ENCODE data around the gene TRMU.

DNA sequence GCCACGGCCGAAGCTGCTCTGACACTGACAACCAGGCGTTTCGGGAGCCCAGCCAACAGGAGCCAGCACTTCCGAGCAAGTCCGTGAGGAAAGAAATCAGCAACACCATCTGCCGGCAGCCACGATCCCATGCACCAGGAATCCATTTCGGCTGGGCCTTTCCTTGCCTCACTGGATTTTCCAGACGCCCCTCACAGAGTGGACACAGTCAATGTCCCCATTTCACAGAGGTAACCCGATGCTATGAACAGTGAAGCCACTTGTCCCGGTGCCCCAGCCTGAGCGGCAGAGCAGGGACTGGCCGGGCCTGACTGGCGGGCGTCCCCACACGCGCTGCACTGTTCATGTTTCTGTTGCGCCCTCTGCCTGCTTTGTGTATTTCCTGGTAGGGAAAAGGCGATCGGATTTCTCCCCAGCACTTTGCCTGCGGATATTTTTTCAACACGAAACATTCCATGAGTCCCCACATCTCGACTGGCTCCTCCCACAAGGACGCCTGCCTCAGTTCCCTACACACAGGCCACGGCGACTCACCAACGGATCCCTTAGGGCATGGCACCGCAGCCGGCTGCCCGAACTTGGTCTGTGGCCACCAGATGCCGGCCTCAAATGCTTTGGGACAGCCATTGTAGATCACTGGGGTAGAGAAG is 55.3 kb downstream of the TRMU start:
- TF ChIP-seq BACH2 (CRISPR knock-in tag; IDR thresholded peaks at IDR 0.05; ENCODE audit: borderline replicate concordance), result no peak
- TF ChIP-seq ZNF70 (CRISPR knock-in tag; IDR thresholded peaks at IDR 0.05), result no peak
- no peak for TF ChIP-seq ISL1 (CRISPR knock-in tag; IDR thresholded peaks at IDR 0.05)
- TF ChIP-seq, protein P1, sequence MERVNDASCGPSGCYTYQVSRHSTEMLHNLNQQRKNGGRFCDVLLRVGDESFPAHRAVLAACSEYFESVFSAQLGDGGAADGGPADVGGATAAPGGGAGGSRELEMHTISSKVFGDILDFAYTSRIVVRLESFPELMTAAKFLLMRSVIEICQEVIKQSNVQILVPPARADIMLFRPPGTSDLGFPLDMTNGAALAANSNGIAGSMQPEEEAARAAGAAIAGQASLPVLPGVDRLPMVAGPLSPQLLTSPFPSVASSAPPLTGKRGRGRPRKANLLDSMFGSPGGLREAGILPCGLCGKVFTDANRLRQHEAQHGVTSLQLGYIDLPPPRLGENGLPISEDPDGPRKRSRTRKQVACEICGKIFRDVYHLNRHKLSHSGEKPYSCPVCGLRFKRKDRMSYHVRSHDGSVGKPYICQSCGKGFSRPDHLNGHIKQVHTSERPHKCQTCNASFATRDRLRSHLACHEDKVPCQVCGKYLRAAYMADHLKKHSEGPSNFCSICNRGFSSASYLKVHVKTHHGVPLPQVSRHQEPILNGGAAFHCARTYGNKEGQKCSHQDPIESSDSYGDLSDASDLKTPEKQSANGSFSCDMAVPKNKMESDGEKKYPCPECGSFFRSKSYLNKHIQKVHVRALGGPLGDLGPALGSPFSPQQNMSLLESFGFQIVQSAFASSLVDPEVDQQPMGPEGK (CRISPR knock-in tag; IDR thresholded peaks at IDR 0.05; ENCODE audit: borderline replicate concordance), result no peak
- no peak for TF ChIP-seq TCF4 (CRISPR knock-in tag; IDR thresholded peaks at IDR 0.05; ENCODE audit: borderline replicate concordance)
- TF ChIP-seq CSDC2 (CRISPR knock-in tag; IDR thresholded peaks at IDR 0.05), result no peak
- TF ChIP-seq ZFP3 (CRISPR knock-in tag; IDR thresholded peaks at IDR 0.05), result no peak
- TF ChIP-seq, protein P2, sequence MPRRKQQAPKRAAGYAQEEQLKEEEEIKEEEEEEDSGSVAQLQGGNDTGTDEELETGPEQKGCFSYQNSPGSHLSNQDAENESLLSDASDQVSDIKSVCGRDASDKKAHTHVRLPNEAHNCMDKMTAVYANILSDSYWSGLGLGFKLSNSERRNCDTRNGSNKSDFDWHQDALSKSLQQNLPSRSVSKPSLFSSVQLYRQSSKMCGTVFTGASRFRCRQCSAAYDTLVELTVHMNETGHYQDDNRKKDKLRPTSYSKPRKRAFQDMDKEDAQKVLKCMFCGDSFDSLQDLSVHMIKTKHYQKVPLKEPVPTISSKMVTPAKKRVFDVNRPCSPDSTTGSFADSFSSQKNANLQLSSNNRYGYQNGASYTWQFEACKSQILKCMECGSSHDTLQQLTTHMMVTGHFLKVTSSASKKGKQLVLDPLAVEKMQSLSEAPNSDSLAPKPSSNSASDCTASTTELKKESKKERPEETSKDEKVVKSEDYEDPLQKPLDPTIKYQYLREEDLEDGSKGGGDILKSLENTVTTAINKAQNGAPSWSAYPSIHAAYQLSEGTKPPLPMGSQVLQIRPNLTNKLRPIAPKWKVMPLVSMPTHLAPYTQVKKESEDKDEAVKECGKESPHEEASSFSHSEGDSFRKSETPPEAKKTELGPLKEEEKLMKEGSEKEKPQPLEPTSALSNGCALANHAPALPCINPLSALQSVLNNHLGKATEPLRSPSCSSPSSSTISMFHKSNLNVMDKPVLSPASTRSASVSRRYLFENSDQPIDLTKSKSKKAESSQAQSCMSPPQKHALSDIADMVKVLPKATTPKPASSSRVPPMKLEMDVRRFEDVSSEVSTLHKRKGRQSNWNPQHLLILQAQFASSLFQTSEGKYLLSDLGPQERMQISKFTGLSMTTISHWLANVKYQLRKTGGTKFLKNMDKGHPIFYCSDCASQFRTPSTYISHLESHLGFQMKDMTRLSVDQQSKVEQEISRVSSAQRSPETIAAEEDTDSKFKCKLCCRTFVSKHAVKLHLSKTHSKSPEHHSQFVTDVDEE (CRISPR knock-in tag; IDR thresholded peaks at IDR 0.05), result no peak
- TF ChIP-seq ESRRG (CRISPR knock-in tag; IDR thresholded peaks at IDR 0.05), result no peak
- TF ChIP-seq, protein P3, sequence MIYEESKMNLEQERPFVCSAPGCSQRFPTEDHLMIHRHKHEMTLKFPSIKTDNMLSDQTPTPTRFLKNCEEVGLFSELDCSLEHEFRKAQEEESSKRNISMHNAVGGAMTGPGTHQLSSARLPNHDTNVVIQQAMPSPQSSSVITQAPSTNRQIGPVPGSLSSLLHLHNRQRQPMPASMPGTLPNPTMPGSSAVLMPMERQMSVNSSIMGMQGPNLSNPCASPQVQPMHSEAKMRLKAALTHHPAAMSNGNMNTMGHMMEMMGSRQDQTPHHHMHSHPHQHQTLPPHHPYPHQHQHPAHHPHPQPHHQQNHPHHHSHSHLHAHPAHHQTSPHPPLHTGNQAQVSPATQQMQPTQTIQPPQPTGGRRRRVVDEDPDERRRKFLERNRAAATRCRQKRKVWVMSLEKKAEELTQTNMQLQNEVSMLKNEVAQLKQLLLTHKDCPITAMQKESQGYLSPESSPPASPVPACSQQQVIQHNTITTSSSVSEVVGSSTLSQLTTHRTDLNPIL (CRISPR knock-in tag; IDR thresholded peaks at IDR 0.05; ENCODE audit: low read depth), result no peak
